ENCODE measurements around the gene TADA2B. TPM values are rescaled to one million over a fixed set of nuclear protein-coding genes. Genes with fewer than 3 reads are reported as not detected.

The TADA2B gene
- total and polyA plus RNA-seq, 9 of the 15 experiments (the other 6 are each of a cell fraction or from before 2014, with no cell fraction given) = 0.55 to 12.2 (median 7.5) TPM

DNA sequence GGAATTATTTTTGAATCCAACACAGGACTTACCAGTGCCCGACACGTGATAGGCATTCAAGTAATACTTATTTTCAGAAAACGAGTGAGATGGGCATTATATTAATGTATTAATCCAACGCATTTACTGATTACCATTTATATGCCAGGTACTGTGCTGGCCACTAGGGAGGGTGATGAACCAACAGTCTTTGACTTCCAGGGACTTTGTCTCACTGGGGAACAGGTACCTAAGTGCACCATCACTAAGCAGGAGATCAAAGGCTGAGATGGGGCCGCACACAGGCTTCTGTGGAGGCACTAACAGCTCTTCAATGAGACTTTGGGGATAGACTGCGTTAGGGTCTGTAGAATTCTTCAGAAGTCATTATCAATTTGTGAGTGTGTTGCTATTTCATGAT lies 5.7 kb upstream of the TADA2B start:
- H3K79me2 ChIP-seq (ENCODE audit: control insufficient read depth, insufficient read depth, low read length) = no peaks in the 10 kb centered on the region
- no TSS peak for BruUV-seq (replicated peaks)
- H3K9me1 ChIP-seq (ENCODE audit: control insufficient read depth, insufficient read depth, low read length) = peaks cover 1% of the 10 kb centered on the region
- H3K36me3 ChIP-seq (ENCODE audit: control insufficient read depth, insufficient read depth, low read length) = peaks cover 12% of the 10 kb centered on the region; the same call in 1 of the 3 replicates
- ChIA-PET POLR2A (interaction anchor here (0.6 kb wide), 2 partner anchors 38 to 290 kb away, joined by 3 to 6 read pairs; no protein-coding TSS in a partner anchor), CTCF (ENCODE audit: low intra/inter-chr PET ratio) (no interaction called here)
- H3K4me3 ChIP-seq = no peak overlapping the region
- intact Hi-C loops (cut with micrococcal nuclease) = no loop called here
- no peaks in the 10 kb centered on the region for H4K20me1 ChIP-seq (replicated peaks; ENCODE audit: control insufficient read depth, insufficient read depth, low read length)
- H3K27me3 ChIP-seq (ENCODE audit: control insufficient read depth in 2 of 2, insufficient read depth in 2 of 2, low read length in 2 of 2) = no peaks in the 10 kb centered on the region
- in situ Hi-C loops (cut with MboI) = no loop called here
- DNase-seq (ENCODE audit: extremely low read depth in 1 of 4, low spot score in 3 of 4) = no peak
- peaks cover 4 to 27% of the 10 kb centered on the region in 2 experiments for H3K4me1 ChIP-seq (replicated peaks in 1 of 2; ENCODE audit: control insufficient read depth in 2 of 2, insufficient read depth in 2 of 2, low read length in 2 of 2)
- ATAC-seq = no peak; the same call in 2 of the 3 replicates
- no peak overlapping the region for H3K9ac ChIP-seq (ENCODE audit: insufficient read depth in 1 of 2, low read depth in 2 of 2, low read length in 2 of 2)
- WGBS (ENCODE audit: insufficient coverage, low coverage, missing lambda C conversion rate) = 46% methylated on average over 6 of the region's 6 CpGs
- no peak overlapping the region for H2AFZ ChIP-seq (ENCODE audit: low read depth, low read length)
- no peak overlapping the region for H3K27ac ChIP-seq (ENCODE audit: extremely low read depth, low read depth, low read length)
- no peak overlapping the region for H3K4me2 ChIP-seq (ENCODE audit: insufficient read depth, low read length)
- FAIRE-seq = peak; percentile 77
- no peaks in the 10 kb centered on the region for H3K9me3 ChIP-seq (replicated peaks; ENCODE audit: control insufficient read depth, insufficient read depth, low read depth, low read length)
- TF ChIP-seq ZNF699 (CRISPR knock-in tag; IDR thresholded peaks at IDR 0.05; ENCODE audit: insufficient replicate concordance) (no peak), TCF3 (CRISPR knock-in tag; IDR thresholded peaks at IDR 0.05) (no peak), ERF (CRISPR knock-in tag; IDR thresholded peaks at IDR 0.05) (no peak), COPS2 (conservative IDR thresholded peaks at IDR 0.05) (no peak), ZNF146 (CRISPR knock-in tag; IDR thresholded peaks at IDR 0.05; ENCODE audit: unreplicated experiment) (no peak), ZNF551 (CRISPR knock-in tag; IDR thresholded peaks at IDR 0.05) (no peak), RBM17 (IDR thresholded peaks at IDR 0.05; ENCODE audit: borderline replicate concordance, low read depth, low read length) (no peak), EZH2 (IDR thresholded peaks at IDR 0.05; ENCODE audit: borderline replicate concordance, low read depth, low read length) (no peak), ZNF589 (CRISPR knock-in tag; IDR thresholded peaks at IDR 0.05; ENCODE audit: low read depth) (no peak), SMARCA5 (IDR thresholded peaks at IDR 0.05) (no peak), PHB2 (IDR thresholded peaks at IDR 0.05; ENCODE audit: low read depth) (no peak)
- TF ChIP-seq, protein P1, sequence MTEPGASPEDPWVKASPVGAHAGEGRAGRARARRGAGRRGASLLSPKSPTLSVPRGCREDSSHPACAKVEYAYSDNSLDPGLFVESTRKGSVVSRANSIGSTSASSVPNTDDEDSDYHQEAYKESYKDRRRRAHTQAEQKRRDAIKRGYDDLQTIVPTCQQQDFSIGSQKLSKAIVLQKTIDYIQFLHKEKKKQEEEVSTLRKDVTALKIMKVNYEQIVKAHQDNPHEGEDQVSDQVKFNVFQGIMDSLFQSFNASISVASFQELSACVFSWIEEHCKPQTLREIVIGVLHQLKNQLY (CRISPR knock-in tag; conservative IDR thresholded peaks at IDR 0.05) = no peak
- TF ChIP-seq, protein P2, sequence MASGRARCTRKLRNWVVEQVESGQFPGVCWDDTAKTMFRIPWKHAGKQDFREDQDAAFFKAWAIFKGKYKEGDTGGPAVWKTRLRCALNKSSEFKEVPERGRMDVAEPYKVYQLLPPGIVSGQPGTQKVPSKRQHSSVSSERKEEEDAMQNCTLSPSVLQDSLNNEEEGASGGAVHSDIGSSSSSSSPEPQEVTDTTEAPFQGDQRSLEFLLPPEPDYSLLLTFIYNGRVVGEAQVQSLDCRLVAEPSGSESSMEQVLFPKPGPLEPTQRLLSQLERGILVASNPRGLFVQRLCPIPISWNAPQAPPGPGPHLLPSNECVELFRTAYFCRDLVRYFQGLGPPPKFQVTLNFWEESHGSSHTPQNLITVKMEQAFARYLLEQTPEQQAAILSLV (tag; IDR thresholded peaks at IDR 0.05) = no peak
- TF ChIP-seq, protein P3, sequence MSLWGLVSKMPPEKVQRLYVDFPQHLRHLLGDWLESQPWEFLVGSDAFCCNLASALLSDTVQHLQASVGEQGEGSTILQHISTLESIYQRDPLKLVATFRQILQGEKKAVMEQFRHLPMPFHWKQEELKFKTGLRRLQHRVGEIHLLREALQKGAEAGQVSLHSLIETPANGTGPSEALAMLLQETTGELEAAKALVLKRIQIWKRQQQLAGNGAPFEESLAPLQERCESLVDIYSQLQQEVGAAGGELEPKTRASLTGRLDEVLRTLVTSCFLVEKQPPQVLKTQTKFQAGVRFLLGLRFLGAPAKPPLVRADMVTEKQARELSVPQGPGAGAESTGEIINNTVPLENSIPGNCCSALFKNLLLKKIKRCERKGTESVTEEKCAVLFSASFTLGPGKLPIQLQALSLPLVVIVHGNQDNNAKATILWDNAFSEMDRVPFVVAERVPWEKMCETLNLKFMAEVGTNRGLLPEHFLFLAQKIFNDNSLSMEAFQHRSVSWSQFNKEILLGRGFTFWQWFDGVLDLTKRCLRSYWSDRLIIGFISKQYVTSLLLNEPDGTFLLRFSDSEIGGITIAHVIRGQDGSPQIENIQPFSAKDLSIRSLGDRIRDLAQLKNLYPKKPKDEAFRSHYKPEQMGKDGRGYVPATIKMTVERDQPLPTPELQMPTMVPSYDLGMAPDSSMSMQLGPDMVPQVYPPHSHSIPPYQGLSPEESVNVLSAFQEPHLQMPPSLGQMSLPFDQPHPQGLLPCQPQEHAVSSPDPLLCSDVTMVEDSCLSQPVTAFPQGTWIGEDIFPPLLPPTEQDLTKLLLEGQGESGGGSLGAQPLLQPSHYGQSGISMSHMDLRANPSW (CRISPR knock-in tag; IDR thresholded peaks at IDR 0.05) = no peak
- TF ChIP-seq, protein P4, sequence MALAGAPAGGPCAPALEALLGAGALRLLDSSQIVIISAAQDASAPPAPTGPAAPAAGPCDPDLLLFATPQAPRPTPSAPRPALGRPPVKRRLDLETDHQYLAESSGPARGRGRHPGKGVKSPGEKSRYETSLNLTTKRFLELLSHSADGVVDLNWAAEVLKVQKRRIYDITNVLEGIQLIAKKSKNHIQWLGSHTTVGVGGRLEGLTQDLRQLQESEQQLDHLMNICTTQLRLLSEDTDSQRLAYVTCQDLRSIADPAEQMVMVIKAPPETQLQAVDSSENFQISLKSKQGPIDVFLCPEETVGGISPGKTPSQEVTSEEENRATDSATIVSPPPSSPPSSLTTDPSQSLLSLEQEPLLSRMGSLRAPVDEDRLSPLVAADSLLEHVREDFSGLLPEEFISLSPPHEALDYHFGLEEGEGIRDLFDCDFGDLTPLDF (CRISPR knock-in tag; IDR thresholded peaks at IDR 0.05) = no peak
- TF ChIP-seq, protein P5, sequence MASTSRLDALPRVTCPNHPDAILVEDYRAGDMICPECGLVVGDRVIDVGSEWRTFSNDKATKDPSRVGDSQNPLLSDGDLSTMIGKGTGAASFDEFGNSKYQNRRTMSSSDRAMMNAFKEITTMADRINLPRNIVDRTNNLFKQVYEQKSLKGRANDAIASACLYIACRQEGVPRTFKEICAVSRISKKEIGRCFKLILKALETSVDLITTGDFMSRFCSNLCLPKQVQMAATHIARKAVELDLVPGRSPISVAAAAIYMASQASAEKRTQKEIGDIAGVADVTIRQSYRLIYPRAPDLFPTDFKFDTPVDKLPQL (IDR thresholded peaks at IDR 0.05; ENCODE audit: extremely low read depth, insufficient read length) = no peak

Data from K562 (cell line).